GM19455 (cell line): Measurements from ENCODE around the gene KCTD20.
"Not testable (repeated sequence)": the region's sequence is repeated elsewhere in the genome, so short reads cannot be mapped to it uniquely, and the experiment has no call there.

ENCODE experiments used
- ATAC-seq: cut with Tn5 transposase; IDR thresholded peaks from one replicate; pipeline ENCODE4 v1.9.1; 2021; ENCODE audit not compliant: unreplicated experiment

KCTD20 gene

DNA sequence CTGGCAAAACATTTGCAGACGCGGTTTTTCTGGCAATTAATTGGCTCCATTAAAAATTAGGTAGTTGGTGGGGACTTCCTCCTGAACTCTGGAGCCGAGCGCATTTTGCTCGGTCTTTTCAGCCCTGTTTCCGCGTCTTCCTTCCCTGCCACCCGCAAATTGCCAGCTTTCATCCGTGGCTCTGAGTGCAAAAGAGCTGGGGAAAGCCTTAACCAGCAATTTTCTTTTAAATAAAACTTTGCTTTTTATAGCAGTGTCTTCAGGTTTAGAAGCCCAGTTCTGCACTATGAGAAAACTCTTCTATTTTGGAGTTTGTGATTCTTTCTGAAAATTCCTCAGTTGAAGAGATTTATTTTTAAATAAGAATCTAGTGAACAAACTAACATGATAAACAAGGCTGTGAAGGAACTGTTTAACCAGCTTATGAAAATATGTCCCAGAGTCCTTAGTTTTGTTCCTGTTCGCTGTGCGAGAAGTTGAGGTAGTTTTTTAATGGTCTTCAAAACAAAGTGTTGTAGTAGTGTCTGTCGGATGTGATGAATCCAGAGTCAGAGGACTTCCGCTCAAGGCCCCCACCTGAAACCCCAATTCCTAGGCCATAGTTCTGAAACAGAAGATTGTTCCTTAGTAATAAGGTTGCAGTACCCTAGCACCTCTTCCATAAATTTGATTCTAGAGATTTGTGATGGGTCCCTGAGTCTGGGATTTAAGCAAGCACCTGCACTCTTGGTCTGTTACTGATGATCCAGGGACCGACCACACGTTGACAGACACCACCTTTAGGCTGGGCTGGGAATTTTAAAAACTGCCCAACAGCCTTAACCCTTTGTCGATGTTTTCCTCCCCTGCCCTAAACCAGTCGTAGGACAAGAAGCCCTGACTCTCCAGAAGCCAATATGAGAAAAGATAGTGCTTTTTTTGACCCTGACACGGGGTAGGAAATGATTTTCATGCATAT, 950 bp downstream of the KCTD20 start:
- ATAC-seq: no peak

DNA sequence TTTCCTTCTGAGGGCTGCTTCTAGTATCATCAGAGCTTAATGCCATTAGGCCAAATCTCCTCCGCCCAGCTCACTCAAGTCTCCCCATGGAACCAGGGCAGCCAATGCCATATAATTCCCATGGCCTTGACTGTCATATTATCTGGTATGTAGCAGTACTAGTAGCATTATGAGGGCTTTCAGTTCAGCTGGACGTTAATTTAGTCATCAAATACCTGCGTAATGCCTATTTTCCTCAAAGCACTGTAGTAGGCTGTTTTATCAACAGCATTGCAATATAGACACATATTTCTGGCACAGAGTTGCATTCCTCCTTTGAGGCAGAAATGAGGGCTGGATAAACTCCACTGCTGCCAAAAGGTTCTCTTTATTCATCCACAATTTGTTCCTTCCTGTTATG, 1.7 kb downstream of the KCTD20 start:
- no peak for ATAC-seq

DNA sequence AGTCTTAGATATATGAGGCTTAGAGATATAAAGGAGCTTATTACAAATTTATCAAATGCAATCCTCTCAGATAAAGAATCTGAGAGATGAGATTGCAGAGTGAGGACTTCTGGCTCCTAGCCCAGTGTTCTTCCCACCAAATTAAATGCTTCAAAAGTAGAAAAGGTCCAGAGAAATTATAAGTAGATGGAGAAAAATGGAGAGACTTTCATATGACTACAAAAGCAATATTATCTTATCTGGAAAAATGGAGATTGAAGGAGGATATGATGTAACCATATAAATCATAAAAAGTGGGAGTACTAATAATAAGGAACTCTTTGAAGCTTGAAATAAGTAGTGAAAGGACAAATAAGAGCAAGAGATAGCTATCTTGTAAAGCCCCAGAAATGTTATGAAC, 2.8 kb downstream of the KCTD20 start:
- no peak for ATAC-seq

DNA sequence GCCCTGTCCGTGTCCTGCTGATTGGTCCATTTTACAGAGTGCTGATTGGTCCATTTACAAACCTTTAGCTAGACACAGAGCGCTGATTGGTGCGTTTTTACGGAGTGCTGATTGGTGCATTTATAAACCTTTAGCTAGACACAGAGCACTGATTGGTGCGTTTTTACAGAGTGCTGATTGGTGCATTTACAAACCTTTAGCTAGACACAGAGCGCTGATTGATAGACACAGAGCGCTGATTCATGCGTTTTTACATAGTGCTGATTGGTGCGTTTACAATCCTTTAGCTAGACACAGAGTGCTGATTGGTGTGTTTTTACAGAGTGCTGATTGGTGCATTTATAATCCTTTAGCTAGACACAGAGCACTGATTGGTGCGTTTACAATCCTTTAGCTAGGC, 6.4 kb downstream of the KCTD20 start:
- not testable (repeated sequence) for ATAC-seq

DNA sequence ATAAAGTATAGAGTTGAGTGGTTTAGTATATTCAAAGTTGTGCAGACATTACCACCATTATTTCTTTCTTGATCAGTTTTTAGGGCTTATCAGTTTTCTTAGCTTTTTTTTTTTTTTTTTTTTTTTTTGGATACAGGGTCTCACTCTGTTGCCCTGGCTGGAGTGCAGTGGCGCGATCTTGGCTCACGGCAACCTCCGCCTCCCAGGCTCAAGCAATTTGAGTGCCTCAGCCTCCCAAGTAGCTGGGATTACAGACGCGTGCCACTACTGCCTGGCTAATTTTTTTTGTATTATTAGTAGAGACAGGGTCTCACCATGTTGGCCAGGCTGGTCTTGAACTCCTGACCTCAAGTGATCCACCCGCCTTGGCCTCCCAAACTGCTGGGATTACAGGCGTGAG, 10.1 kb downstream of the KCTD20 start:
- ATAC-seq: not testable (repeated sequence)

DNA sequence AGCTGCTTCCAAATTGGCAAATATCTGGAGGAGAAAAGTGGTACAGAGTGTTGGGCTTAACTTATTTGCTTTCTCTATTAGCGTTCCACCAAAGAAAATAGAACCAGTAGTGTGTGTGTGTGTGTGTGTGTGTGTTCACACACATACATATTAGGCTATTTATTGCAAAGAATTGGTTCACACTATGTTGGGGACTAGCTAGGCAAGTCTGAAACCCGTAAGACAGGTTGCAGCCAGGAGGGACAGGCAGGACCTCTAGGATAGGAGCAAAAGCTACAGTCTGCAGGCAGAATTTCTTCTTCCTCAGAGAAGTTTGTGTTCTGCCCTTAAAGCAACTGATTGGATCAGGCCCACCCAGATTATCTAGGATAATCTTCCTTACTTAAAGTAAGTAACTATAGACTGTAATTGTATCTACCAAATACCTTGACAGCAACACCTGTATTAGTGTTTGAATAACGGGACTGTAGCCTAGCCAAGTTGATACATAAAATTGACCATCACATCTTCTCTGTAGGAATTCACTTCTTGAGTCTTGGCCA, 12.8 kb downstream of the KCTD20 start:
- no peak for ATAC-seq

DNA sequence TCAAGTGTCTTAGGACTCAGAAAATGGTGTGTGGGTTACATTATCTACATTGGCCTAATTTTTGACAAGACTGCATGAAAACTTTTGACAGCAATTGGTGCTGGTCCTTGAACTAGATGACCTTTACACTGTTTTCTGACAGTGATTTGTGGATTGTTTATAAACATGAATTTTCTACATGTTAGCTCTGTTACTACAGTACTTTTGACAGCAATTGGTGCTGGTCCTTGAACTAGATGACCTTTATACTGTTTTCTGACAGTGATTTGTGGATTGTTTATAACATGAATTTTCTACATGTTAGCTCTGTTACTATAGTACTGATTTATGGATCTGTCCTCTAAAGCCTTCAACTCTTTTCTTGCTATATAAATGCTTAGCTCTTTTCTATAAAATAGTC, 16.7 kb downstream of the KCTD20 start:
- ATAC-seq: no peak

DNA sequence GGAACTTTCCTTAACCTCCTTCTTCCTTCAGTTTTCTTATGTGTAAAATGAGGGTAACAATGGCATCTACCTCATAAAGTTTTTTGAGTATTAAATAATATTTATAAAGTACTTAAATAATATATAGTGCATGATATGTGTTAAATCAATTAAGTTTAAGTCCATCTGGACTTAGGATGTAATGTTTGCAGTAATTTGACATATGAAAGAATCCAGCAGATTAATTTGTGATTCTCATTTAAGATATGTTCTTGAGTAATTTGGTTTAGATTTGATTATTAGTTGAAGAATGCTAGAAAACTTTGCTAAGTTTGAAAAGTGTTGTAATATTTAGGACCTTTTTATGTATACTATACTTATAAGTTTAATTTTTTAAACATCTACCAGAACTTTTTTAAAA, 18.1 kb downstream of the KCTD20 start:
- ATAC-seq: no peak

DNA sequence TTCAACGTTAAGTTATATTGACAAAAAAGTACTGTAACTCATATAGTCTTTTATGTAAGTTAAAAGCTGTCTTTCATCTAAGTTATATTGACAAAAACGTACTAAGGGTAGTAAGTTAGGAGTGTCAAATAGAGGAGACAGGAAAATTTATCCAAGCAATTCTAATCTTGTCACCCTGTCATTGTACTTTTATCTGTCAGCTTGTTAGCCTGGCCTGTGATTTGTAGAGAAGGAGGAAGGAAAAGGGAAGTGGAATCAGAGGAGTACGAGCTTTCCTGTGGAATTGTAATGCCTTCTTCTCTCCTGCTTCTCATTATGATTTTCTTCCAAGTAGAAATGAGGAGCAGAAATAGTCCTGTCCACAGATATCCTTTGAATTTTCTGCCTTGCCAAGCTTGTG, 18.8 kb downstream of the KCTD20 start:
- no peak for ATAC-seq

DNA sequence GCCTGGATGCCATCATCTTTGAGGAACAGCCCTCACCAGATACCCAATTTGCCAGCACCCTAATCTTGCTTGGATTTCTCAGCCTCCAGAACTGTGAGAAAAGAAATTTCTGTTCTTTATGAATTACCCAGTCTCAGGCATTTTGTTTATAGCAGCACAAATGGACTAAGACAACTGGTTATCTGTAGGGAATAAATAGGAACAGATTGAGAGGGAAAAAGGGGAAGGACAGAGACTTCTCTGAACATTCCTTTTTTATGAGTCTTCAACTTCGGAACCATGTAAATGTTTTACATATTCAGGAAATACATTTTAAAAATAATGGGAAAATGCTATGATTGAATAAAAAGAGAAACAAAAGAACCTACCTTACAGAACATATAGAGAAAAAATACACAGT, 20.9 kb downstream of the KCTD20 start:
- ATAC-seq: no peak

DNA sequence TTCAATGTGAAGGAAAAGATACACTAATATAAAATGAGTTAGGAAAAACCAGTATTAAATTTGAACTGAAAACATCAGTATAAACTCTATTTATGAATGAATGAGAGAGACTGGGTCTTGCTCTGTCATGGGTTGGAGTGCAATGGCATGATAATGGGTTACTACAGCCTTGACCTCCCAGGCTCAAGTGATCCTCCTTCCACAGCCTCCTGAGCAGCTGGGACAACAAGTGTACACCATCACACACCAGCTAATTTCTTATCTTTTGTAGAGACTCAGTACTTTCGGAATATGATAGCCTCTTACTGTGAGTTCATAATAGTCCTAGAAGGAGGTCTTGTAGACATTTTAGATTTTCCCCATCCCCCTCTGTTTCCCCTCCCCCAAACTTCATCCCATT, 21.4 kb downstream of the KCTD20 start:
- no peak for ATAC-seq

DNA sequence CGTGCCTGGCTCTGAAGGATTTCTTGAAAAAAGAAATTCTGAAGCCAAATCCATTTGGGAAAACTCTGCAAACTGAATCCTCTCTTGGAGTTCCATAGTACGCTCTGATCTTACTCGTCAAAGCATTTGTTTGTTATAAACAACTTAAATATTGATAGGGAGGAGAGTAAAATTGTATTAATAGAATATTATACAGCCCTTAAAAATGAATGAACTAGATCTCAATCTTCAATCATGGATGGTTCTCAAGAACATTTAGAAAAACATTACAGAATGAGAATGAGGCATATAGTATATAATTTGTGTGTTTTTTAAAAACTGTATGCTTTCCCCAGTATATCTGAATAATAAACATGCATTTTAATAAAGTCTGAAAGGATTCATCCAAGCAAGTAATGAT, 24.8 kb downstream of the KCTD20 start:
- ATAC-seq: no peak

DNA sequence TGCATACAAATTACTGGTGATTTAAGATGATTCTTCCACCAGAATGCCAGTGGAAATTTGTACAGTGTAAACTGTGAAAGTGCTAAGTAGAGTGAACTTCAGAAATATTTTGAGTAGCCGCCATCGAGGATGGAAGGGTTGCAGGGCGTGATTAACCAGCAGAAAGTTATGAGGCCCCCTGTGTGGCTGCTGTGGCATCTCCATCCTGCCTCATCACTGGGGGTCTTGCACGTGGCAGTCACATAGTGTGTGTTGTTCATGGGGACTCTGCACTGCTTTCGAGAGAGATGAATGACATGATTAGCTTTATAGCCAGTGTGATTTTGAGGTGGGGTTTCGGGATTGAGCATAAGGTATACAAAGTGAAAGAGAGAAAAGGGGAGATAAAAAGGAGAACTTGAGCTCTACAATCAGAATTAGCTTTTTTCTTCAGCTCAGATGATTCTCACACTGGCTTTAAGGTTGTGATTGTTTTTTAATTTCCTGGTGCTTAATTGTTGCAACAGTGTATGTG, 26.4 kb downstream of the KCTD20 start:
- no peak for ATAC-seq

DNA sequence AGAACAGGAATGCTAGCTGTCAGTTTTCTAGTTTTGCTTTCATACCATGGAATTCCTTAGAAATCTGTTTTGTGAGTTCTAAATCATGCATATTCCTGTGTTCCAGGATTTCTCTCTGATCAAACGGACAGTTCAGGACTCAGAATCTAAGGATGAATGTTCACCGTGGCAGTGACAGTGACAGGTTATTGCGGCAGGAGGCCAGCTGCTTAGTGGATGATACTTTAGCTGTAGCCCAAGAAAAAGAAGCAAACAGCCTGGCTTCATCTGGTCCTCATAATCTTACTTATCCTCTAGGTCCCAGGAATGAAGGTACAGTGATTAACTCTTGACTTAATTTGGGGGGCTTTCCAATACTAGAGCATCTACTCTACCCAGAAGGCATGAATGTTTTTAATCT, 27.1 kb downstream of the KCTD20 start:
- ATAC-seq: no peak

DNA sequence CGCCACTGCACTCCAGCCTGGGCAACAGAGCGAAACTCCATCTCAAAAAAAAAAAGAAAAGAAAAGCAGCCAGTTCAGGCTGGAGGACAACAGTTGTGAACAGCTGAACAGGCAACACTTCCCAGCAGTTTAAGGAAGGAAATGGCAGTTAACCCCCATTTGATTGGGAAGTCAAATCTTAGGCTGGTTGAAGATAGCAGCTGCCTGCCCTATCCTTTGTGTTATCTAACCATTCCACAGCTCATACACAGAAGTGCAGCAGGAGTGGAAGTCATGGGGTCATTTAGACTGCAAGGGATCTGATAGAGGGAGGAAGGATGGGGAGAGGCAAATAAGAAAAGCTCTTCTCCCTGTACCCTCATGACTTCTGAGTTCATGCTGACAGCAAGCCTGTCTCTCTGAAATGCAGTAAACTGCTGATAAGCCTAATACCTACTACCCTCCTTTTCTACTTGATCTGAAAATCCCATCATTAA, 35.3 kb downstream of the KCTD20 start:
- no peak for ATAC-seq

DNA sequence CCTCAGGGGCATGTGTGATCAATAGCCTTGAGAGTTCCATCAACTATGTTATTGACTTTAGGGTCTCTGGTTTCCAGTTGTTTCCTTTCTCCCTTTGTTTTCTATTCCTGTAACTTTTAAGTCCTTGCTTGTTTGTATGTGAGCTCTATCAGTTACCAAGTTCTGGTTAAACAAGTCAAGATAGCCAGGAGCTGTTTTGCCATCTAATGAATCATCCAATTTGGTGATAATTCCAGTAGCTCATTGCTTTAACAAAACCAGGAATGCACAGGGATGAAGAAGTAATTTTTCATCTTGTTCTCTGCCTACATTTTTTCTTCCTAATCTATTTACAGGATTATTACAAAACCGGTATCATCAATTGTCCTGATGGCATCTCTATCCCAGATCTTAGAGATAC, 36.5 kb downstream of the KCTD20 start:
- no peak for ATAC-seq

DNA sequence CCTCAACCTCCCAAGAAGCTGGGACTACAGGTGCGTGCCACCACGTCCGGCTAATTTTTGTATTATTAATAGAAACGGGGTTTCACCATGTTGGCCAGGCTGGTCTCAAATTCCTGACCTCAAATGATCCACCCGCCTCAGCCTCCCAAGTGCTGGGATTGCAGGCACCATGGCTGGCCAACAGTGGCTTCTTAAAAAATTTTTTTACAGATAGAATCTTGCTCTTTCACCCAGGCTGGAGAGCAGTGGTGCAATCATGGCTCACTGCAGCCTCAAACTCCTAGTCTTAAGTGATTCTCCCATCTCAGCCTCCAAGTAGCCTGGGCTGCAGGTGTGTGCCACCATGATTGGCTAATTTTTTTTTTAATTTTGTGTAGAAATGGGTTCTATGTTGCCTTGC, 40.5 kb downstream of the KCTD20 start:
- ATAC-seq: not testable (repeated sequence)

DNA sequence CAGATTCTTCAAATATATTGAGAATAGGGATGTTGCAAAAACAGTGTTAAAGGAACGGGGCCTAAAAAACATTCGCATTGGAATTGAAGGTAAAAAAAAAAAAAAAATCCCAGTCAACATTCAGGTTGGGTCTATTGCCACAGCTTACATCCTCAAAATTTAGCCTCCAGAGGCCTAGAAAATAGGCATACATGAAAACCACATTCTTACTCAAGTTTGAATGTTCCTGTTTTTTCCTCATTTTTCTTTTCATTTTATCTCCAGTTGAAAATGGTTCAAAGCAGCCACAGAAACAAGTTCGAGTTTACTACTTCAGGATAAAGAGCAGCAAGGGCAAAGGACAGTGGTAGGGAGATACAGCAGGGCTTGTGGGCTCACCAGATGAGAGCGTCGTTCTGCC, 41.9 kb downstream of the KCTD20 start:
- ATAC-seq: no peak

DNA sequence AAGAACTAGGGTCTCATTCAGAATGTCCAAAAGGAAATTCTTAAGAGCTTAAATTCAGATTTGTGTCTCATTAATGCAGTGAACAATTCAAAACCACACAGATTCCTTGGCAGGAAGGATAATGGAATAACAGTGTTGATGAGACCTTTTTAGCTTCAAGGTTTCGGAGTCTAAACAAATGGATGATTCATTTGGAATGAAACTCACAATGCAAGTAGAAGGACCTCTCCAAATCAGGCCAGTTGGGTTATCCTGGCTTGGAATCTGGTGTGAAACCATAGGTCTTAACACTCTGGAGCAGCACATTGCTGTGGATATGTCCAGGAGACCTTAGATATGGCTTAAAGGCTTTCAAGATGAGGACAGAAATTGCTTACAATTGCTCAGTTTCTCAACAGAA, 44.9 kb downstream of the KCTD20 start:
- no peak for ATAC-seq

DNA sequence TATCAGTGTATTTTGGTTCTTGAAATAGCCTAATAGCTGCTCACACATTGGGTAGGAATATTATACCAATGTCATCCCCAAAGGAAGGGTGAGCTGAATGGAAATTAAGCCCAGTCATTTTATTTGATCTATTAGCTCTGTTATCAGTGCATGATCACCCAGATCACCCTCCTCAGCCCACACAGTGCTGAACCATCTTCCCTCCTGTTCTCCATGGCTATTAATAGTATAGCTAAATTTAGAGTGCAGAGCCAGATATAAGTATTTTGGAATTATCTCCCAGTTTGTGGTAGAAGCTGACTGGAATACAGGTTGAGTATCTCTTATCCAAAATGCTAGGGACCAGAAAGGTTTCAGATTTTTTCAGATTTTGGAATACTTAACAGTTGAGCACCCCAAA, 45.4 kb downstream of the KCTD20 start:
- no peak for ATAC-seq

DNA sequence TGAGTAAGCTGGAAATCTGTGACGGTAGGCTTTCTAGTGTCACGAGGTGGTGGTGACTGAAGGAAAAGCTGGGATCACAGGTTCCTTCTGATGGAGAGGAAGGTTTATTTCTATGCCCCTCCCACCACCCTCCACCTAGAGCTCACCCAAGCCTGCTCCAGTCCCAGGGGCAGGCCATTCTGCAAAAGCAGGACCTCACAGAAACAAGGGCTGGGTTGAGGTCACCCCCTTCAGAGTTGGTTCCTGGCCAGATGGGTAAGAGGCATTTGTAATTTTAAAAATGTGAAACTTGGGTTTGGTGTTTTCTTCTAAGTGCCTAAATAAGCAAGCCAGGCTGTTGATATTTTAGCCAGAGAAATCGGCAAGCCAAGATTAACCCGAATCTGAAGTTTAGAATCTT, 46.6 kb downstream of the KCTD20 start:
- ATAC-seq: no peak

DNA sequence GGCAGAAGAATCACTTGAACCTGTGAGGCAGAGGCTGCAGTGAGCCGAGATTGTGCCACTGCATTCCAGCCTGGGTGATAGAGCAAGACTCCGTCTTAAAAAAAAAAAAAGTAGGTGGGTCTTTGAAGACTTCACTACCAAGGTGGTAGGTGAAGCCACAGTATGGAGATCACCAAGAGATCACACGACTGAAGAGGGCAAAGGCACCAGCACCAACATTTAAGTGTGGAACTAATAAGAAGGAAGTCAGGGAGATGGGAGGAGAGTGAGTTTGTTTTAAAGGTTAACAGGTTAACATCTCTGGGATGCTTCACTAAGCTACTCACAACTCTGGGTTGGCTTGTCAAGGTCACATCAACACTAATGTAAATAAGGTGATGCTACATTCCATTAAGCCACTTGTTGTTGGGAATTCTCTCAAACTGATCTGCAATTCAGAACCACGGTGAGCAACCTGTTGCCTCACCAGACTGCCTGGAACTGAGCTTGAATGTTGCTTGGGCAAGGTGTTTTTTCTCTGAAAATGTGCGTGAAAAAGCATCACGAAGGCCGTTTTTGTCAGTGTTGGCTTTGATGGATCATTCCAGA, 48.7 kb downstream of the KCTD20 start:
- no peak for ATAC-seq
